K562 (cell line): ENCODE data around the gene CELA3A. TPM values are rescaled to one million over a fixed set of nuclear protein-coding genes. Genes with fewer than 3 reads are reported as not detected.

Experiments used
- BACH1 ChIP-seq: fragments of 200-800 bp; sonication (Bioruptor generic); IDR thresholded peaks from 2 replicates; pipeline ENCODE4 v1.6.1; 2016; ENCODE audit warnings: missing genetic modification characterization, missing compliant biosample characterization
- DIDO1 ChIP-seq: fragments of 450-650 bp; IDR thresholded peaks from 2 replicates; pipeline ENCODE4 v1.6.1; 2016; ENCODE audit warnings: low read depth, missing biosample characterization, missing genetic modification characterization
- DLX4 ChIP-seq: fragments of 250-450 bp; sonication (Bioruptor Pico); IDR thresholded peaks from 2 replicates; pipeline ENCODE4 v1.6.1; 2021; ENCODE audit warnings: mild to moderate bottlenecking
- ELF1 ChIP-seq: fragments of 200-800 bp; sonication (Bioruptor generic); IDR thresholded peaks from 2 replicates; pipeline ENCODE4 v1.6.1; 2016; ENCODE audit warnings: missing genetic modification characterization, missing compliant biosample characterization
- HMG20A ChIP-seq: fragments of 450-650 bp; formaldehyde crosslinking; conservative IDR thresholded peaks from 2 replicates; pipeline ENCODE4 v1.4.0; 2020; ENCODE audit warnings: mild to moderate bottlenecking, mixed read lengths
- MED1 ChIP-seq: sonication (generic); formaldehyde crosslinking; IDR thresholded peaks from 2 replicates; pipeline ENCODE4 v1.8.1; 2023; ENCODE audit warnings: missing genetic modification reagents, borderline replicate concordance
- MLLT1 ChIP-seq, 2 experiments: fragments of 450-650 bp; IDR thresholded peaks; 2 replicates each; pipeline ENCODE4 v1.6.1; 2016
- MYC ChIP-seq, 2 experiments: fragments of 250-450 bp in 1 of 2; sonication (Bioruptor Pico) in 1 of 2; IDR thresholded peaks; 2 replicates each; pipeline versions ENCODE4 v1.5.1 to v1.6.1; 2012 to 2021; ENCODE audit warnings: low read depth in 2 of 2, borderline replicate concordance in 1 of 2, improper control_type of control experiment in 1 of 2, low read length in 1 of 2, mild to moderate bottlenecking in 1 of 2, moderate library complexity in 1 of 2
- NEUROD1 ChIP-seq: fragments of 150-350 bp; IDR thresholded peaks from 2 replicates; pipeline ENCODE4 v1.6.1; 2014; ENCODE audit warnings: borderline replicate concordance, low read length, low read depth; ENCODE audit not compliant: partially characterized antibody
- PTTG1 ChIP-seq: fragments of 450-650 bp; IDR thresholded peaks from 2 replicates; pipeline ENCODE4 v1.6.1; 2016; ENCODE audit warnings: low read depth, mild to moderate bottlenecking, missing genetic modification characterization, missing compliant biosample characterization
- RFX1 ChIP-seq: fragments of 450-650 bp; IDR thresholded peaks from 2 replicates; pipeline ENCODE4 v1.6.1; 2016; ENCODE audit warnings: mild to moderate bottlenecking, moderate library complexity
- SMAD4 ChIP-seq: fragments of 250-450 bp; sonication (Bioruptor Pico); conservative IDR thresholded peaks from 2 replicates; pipeline ENCODE4 v1.8.0; 2021; ENCODE audit warnings: inconsistent platforms, mild to moderate bottlenecking, moderate library complexity
- SMARCA4 ChIP-seq: fragments of 450-650 bp; IDR thresholded peaks from 2 replicates; pipeline ENCODE4 v1.6.1; 2016
- SMARCE1 ChIP-seq: fragments of 450-650 bp; IDR thresholded peaks from 2 replicates; pipeline ENCODE4 v1.7.1; 2016; ENCODE audit warnings: mild to moderate bottlenecking
- ZNF12 ChIP-seq: sonication (generic); formaldehyde crosslinking; IDR thresholded peaks from 2 replicates; pipeline ENCODE4 v1.4.0; 2020; ENCODE audit warnings: mild to moderate bottlenecking, missing genetic modification reagents
- ZNF217 ChIP-seq: sonication (generic); formaldehyde crosslinking; IDR thresholded peaks from 2 replicates; pipeline ENCODE4 v1.8.0; 2022; ENCODE audit warnings: mild to moderate bottlenecking, missing genetic modification reagents
- ZNF592 ChIP-seq: fragments of 450-650 bp; IDR thresholded peaks from 2 replicates; pipeline ENCODE4 v1.6.1; 2017; ENCODE audit warnings: antibody characterized with exemption, mild to moderate bottlenecking
- polyA plus RNA-seq, 8 experiments: library from polyadenylated mRNA; depleted of rRNA in 4 of 8; stranded (reverse) in 5 of 8; unstranded in 3 of 8; fragments of >200 nt; fragmentation: Nextera tagmentation in 2 of 8; fragmentation: Illumina TruSeq in 1 of 8; extraction: Ambion mirVana in 2 of 8; extraction: Trizol in 1 of 8; gene quantifications; 2 replicates each; pipeline versions ENCODE4 v1.2.1 to v1.2.3, GENCODE V29; 2011 to 2014; ENCODE audit warnings: inconsistent platforms in 1 of 8, missing spikeins in 1 of 8
- total RNA-seq, 7 experiments: library from RNA; depleted of rRNA in 6 of 7; stranded (reverse); fragments of >200 nt in 6 of 7; fragmentation: Illumina TruSeq in 2 of 7; extraction: Trizol in 2 of 7; gene quantifications; 2 replicates each; pipeline versions ENCODE4 v1.2.1 to v1.2.3, GENCODE V29; 2011 to 2021; ENCODE audit warnings: low replicate concordance in 1 of 7
- TF ChIP-seq, protein P1 (sequence below): sonication (generic); formaldehyde crosslinking; IDR thresholded peaks from 2 replicates; pipeline ENCODE4 v1.8.0; 2022; ENCODE audit warnings: mild to moderate bottlenecking, missing genetic modification reagents, borderline replicate concordance

The CELA3A gene
- total and polyA plus RNA-seq, 9 of the 15 experiments (the other 6 are each of a cell fraction or from before 2014, with no cell fraction given): 5.4 TPM; not detected in 8

- TF ChIP-seq MYC (IDR thresholded peaks at IDR 0.05; ENCODE audit: low read depth, low read length): peak; percentile 53
- peak; percentile 65; the same call in 1 of the 2 replicates for TF ChIP-seq MYC (CRISPR knock-in tag; IDR thresholded peaks at IDR 0.05; ENCODE audit: borderline replicate concordance, low read depth)
- TF ChIP-seq ELF1: peak; percentile 82
- TF ChIP-seq RFX1: peak; percentile 88
- TF ChIP-seq ZNF217 (CRISPR knock-in tag): no peak
- peak; percentile 90 for TF ChIP-seq SMARCA4
- TF ChIP-seq DIDO1 (tag): peak; percentile 23; the same call in 1 of the 2 replicates
- TF ChIP-seq DLX4 (CRISPR knock-in tag): no peak
- peak in 1 of 2 experiments; percentile 91; a peak in 2 of 4 replicates for TF ChIP-seq MLLT1 (IDR thresholded peaks at IDR 0.05)
- no peak for TF ChIP-seq MED1 (CRISPR knock-in tag)
- peak; percentile 83 for TF ChIP-seq SMAD4 (CRISPR knock-in tag)
- TF ChIP-seq ZNF12 (CRISPR knock-in tag): peak; percentile 63; the same call in 1 of the 2 replicates
- 0 out of 2 replicates have a peak, but pooled peaks have one; percentile 61 for TF ChIP-seq ZNF592
- TF ChIP-seq NEUROD1: peak; percentile 92
- TF ChIP-seq HMG20A: no peak
- TF ChIP-seq, protein P1, sequence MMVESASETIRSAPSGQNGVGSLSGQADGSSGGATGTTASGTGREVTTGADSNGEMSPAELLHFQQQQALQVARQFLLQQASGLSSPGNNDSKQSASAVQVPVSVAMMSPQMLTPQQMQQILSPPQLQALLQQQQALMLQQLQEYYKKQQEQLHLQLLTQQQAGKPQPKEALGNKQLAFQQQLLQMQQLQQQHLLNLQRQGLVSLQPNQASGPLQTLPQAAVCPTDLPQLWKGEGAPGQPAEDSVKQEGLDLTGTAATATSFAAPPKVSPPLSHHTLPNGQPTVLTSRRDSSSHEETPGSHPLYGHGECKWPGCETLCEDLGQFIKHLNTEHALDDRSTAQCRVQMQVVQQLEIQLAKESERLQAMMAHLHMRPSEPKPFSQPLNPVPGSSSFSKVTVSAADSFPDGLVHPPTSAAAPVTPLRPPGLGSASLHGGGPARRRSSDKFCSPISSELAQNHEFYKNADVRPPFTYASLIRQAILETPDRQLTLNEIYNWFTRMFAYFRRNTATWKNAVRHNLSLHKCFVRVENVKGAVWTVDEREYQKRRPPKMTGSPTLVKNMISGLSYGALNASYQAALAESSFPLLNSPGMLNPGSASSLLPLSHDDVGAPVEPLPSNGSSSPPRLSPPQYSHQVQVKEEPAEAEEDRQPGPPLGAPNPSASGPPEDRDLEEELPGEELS (CRISPR knock-in tag): no peak
- peak; percentile 63; the same call in 1 of the 2 replicates for TF ChIP-seq BACH1 (tag)
- TF ChIP-seq PTTG1 (tag): peak; percentile 45; the same call in 1 of the 2 replicates
- peak; percentile 90 for TF ChIP-seq SMARCE1
Measured at GRCh38 chr1:22018583-22019559, 17.4 kb downstream of the CELA3A start (continued).
